Measurements from ENCODE around the gene CCL21. TPM values are rescaled to one million over a fixed set of nuclear protein-coding genes. Genes with fewer than 3 reads are reported as not detected.

CCL21 gene
- total RNA-seq, 1 experiment from 2014 or later: not detected

DNA sequence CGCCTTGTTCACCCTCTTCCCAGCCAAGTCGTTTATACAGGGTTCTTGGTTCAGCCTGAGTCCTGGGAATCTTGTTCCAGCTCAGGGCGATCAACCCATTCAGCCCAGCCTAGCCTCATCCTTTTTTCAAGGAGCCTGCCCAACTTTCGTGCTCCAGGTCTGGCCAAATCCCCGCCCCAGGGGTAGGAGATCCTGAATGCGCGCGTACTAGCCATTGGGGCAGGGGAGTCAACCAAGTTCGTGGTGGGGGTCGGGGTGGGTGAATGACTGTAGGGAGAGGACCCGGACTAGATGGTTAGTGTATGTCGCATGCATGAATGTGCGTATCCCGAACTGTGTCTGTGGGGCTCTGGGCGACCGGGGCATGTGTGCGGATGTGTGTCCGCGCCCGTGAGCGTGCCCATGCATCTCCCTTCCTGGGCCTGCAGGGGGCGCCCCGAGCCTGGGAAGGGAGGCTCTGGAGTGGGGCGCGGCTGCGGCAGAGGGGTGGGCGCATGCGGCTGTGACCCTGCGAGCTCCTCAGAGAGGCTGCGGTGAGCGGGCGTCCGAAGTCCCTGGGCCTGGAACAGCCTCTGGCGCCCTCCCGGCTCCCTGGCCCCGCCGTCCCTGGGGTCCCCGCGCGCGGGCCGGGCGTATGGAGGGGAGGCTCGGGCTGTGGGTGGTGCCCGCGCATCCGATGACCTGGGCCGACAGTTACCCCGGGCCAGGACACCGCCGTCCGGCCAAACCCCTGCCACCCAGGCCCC is 8.7 kb downstream of the CCL21 start:
- no peaks in the 10 kb centered on the region; the same call in 1 of the 2 replicates for H3K4me1 ChIP-seq (ENCODE audit: control insufficient read depth, insufficient read depth, low read length)
- DNase-seq (ENCODE audit: low read depth, low spot score) (peak; percentile 13), ATAC-seq (peak; percentile 93)
- H3K27ac ChIP-seq (ENCODE audit: low read length): no peak overlapping the region; the same call in 1 of the 2 replicates
- H3K27me3 ChIP-seq (ENCODE audit: control insufficient read depth, insufficient read depth, low read length): no peaks in the 10 kb centered on the region; the same call in 1 of the 2 replicates
- in situ Hi-C loops (cut with HindIII; ENCODE audit: low pct_unique_long_range_greater_than_20kb, low sequenced_read_pairs): no loop called here
- H3K9me3 ChIP-seq (ENCODE audit: control insufficient read depth, insufficient read depth, low read depth, low read length): no peaks in the 10 kb centered on the region
- ChIA-PET CTCF (interaction anchor here (0.5 to 1.5 kb wide), 8 partner anchors 13 to 612 kb away, joined by 3 to 6 read pairs (median 3); no protein-coding TSS in a partner anchor), POLR2A (interaction anchor here (0.6 kb wide), 1 partner anchor 177 kb away, joined by 6 read pairs; no protein-coding TSS in a partner anchor)
- intact Hi-C loops (cut with micrococcal nuclease; ENCODE audit: unreplicated experiment): no loop called here
- no peaks in the 10 kb centered on the region for H3K36me3 ChIP-seq (ENCODE audit: control insufficient read depth, insufficient read depth, low read length)
- peak overlapping the region; percentile 54 to 79 for H3K4me3 ChIP-seq (ENCODE audit: low read depth in 2 of 2, low read length in 2 of 2)
- TF ChIP-seq SIN3A (IDR thresholded peaks at IDR 0.05; ENCODE audit: borderline replicate concordance, insufficient read depth, low read depth, low read length): 0 out of 2 replicates have a peak, but pooled peaks have one; percentile 30
- TF ChIP-seq, protein P1, sequence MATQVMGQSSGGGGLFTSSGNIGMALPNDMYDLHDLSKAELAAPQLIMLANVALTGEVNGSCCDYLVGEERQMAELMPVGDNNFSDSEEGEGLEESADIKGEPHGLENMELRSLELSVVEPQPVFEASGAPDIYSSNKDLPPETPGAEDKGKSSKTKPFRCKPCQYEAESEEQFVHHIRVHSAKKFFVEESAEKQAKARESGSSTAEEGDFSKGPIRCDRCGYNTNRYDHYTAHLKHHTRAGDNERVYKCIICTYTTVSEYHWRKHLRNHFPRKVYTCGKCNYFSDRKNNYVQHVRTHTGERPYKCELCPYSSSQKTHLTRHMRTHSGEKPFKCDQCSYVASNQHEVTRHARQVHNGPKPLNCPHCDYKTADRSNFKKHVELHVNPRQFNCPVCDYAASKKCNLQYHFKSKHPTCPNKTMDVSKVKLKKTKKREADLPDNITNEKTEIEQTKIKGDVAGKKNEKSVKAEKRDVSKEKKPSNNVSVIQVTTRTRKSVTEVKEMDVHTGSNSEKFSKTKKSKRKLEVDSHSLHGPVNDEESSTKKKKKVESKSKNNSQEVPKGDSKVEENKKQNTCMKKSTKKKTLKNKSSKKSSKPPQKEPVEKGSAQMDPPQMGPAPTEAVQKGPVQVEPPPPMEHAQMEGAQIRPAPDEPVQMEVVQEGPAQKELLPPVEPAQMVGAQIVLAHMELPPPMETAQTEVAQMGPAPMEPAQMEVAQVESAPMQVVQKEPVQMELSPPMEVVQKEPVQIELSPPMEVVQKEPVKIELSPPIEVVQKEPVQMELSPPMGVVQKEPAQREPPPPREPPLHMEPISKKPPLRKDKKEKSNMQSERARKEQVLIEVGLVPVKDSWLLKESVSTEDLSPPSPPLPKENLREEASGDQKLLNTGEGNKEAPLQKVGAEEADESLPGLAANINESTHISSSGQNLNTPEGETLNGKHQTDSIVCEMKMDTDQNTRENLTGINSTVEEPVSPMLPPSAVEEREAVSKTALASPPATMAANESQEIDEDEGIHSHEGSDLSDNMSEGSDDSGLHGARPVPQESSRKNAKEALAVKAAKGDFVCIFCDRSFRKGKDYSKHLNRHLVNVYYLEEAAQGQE (IDR thresholded peaks at IDR 0.05; ENCODE audit: insufficient read depth in 1 of 2, low read depth in 2 of 2, low read length in 1 of 2): no peak
- TF ChIP-seq TCF7L2 (IDR thresholded peaks at IDR 0.05; ENCODE audit: low read depth, low read length): no peak
- TF ChIP-seq, protein P2, sequence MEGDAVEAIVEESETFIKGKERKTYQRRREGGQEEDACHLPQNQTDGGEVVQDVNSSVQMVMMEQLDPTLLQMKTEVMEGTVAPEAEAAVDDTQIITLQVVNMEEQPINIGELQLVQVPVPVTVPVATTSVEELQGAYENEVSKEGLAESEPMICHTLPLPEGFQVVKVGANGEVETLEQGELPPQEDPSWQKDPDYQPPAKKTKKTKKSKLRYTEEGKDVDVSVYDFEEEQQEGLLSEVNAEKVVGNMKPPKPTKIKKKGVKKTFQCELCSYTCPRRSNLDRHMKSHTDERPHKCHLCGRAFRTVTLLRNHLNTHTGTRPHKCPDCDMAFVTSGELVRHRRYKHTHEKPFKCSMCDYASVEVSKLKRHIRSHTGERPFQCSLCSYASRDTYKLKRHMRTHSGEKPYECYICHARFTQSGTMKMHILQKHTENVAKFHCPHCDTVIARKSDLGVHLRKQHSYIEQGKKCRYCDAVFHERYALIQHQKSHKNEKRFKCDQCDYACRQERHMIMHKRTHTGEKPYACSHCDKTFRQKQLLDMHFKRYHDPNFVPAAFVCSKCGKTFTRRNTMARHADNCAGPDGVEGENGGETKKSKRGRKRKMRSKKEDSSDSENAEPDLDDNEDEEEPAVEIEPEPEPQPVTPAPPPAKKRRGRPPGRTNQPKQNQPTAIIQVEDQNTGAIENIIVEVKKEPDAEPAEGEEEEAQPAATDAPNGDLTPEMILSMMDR (IDR thresholded peaks at IDR 0.05): peak; percentile 97
- no peak for TF ChIP-seq POLR2AphosphoS5 (IDR thresholded peaks at IDR 0.05; ENCODE audit: low read depth, low read length)
- BruUV-seq (replicated peaks): no TSS peak

DNA sequence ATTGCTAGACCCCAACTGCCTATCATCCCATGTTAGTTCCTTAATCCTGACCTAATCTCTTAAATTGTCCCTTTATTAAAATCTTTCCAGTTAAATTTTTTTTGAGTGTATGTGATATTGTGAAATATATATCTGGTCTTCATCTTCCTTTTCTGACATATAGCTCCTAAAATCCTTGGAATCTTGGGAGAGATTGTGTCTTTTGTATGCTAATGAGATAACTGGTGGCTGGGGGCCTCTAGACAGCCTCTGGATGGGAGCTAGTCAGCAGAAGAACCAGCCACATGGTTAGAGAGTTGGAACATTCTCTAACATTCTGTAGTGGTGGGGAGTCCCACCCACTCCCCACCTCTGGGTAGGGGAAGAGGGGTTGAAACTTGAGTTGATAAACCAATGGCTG is 15.1 kb downstream of the CCL21 start:
- no TSS peak for BruUV-seq (replicated peaks)

More for the DNA sequence above, 15.1 kb downstream of the CCL21 start:
- in situ Hi-C loops (cut with HindIII; ENCODE audit: low pct_unique_long_range_greater_than_20kb, low sequenced_read_pairs): no loop called here
- no peaks in the 10 kb centered on the region for H3K9me3 ChIP-seq (ENCODE audit: control insufficient read depth, insufficient read depth, low read depth, low read length)
- no peak overlapping the region for H3K4me3 ChIP-seq (ENCODE audit: low read depth in 2 of 2, low read length in 2 of 2)
- TF ChIP-seq, protein P1 (IDR thresholded peaks at IDR 0.05; ENCODE audit: insufficient read depth in 1 of 2, low read depth in 2 of 2, low read length in 1 of 2): no peak
- TF ChIP-seq, protein P2 (IDR thresholded peaks at IDR 0.05): no peak
- TF ChIP-seq SIN3A (IDR thresholded peaks at IDR 0.05; ENCODE audit: borderline replicate concordance, insufficient read depth, low read depth, low read length) (no peak), POLR2AphosphoS5 (IDR thresholded peaks at IDR 0.05; ENCODE audit: low read depth, low read length) (no peak), TCF7L2 (IDR thresholded peaks at IDR 0.05; ENCODE audit: low read depth, low read length) (no peak)
- intact Hi-C loops (cut with micrococcal nuclease; ENCODE audit: unreplicated experiment): no loop called here
- H3K27me3 ChIP-seq (ENCODE audit: control insufficient read depth, insufficient read depth, low read length): no peaks in the 10 kb centered on the region; the same call in 1 of the 2 replicates
- no peak for DNase-seq (ENCODE audit: low read depth, low spot score)
- no peak for ATAC-seq
- no peak overlapping the region for H3K27ac ChIP-seq (ENCODE audit: low read length)
- H3K36me3 ChIP-seq (ENCODE audit: control insufficient read depth, insufficient read depth, low read length): no peaks in the 10 kb centered on the region
- CTCF ChIA-PET: no interaction called here
- no peaks in the 10 kb centered on the region for H3K4me1 ChIP-seq (ENCODE audit: control insufficient read depth, insufficient read depth, low read length)
- POLR2A ChIA-PET: no interaction called here
